Aorta (tissue), 5 donors: ENCODE measurements around the gene SLC6A3. TPM values are rescaled to one million over a fixed set of nuclear protein-coding genes. Genes with fewer than 3 reads are reported as not detected.

ENCODE experiments used
- ATAC-seq: fragments of 200-7000 bp; cut with Tn5 transposase; one replicate; pipeline ENCODE4 v1.9.1; 2022; ENCODE audit warnings: moderate library complexity; ENCODE audit not compliant: low FRiP score
- DNase-seq, 2 donors: peaks; one replicate each; pipeline ENCODE4 v3.0.0-alpha.2; 2020
- H3K27ac ChIP-seq, 2 donors: one replicate each; pipeline ENCODE4 v1.5.1; 2013; ENCODE audit warnings: low read length in 2 of 2, mild to moderate bottlenecking in 2 of 2, moderate library complexity in 2 of 2, control low read depth in 1 of 2, inconsistent platforms in 1 of 2, low read depth in 1 of 2
- H3K27me3 ChIP-seq, 2 donors: one replicate each; pipeline ENCODE4 v1.6.1; 2013; ENCODE audit warnings: control low read depth in 1 of 2, low read length in 1 of 2, mild to moderate bottlenecking in 1 of 2, moderate library complexity in 1 of 2; ENCODE audit not compliant: insufficient read depth in 2 of 2, control insufficient read depth in 1 of 2
- H3K36me3 ChIP-seq, 2 donors: one replicate each; pipeline ENCODE4 v1.6.1; 2013; ENCODE audit warnings: control low read depth in 1 of 2, low read length in 1 of 2, mild to moderate bottlenecking in 1 of 2; ENCODE audit not compliant: insufficient read depth in 2 of 2, control insufficient read depth in 1 of 2
- H3K4me1 ChIP-seq, 2 donors: one replicate each; pipeline ENCODE4 v1.6.1; 2013; ENCODE audit warnings: low read length in 2 of 2, control low read depth in 1 of 2, mild to moderate bottlenecking in 1 of 2, moderate library complexity in 1 of 2; ENCODE audit not compliant: insufficient read depth in 2 of 2, control insufficient read depth in 1 of 2
- H3K4me3 ChIP-seq, 2 donors: one replicate each; pipeline ENCODE4 v1.5.1; 2013; ENCODE audit warnings: low read length in 2 of 2, control low read depth in 1 of 2, mild to moderate bottlenecking in 1 of 2
- H3K9me3 ChIP-seq: one replicate; pipeline ENCODE4 v1.6.1; 2013; ENCODE audit warnings: mild to moderate bottlenecking, low read length; ENCODE audit not compliant: control insufficient read depth
- WGBS, 2 donors: extraction: QIAGEN DNeasy Blood & Tissue Kit; methylation state at CpG; one replicate each; pipeline ENCODE4 v1.1.7; 2013; 5-methylcytosine and 5-hydroxymethylcytosine counted together
- intact Hi-C, 2 donors: fragments of 100-400 bp; cut with DNase I; formaldehyde crosslinking; loops; one replicate each; pipeline versions ENCODE4 v1.14.2 to v1.15.0; 2022
- polyA plus RNA-seq, 2 donors: library from polyadenylated mRNA; stranded (reverse); fragments of 200-250 nt; gene quantifications; one replicate each; pipeline ENCODE4 v1.2.3, GENCODE V29; 2013
- total RNA-seq, 2 donors: library from RNA; stranded (reverse); fragmentation: NEBNext Ultra II Directional; extraction: Animal tissue kit (Norgen Biotek cat#: 25700); gene quantifications; one replicate each; pipeline ENCODE4 v1.2.1, GENCODE V29; 2021
- donor health status: healthy with polysubstance abuse.
- donor health status: Bipolar disorder and iron deficiency.
- donor health status: DM: no; HTN: no; CAD: no.
- donor health status: DM: no; HTN: no; CAD: no.
- donor health status: DM: yes; HTN: yes; CAD: no.

SLC6A3 gene
- total and polyA plus RNA-seq, 4 donors: 0.23 to 0.56 (median 0.30) TPM; not detected in 1

- intact Hi-C loops: no loop called here
- peaks cover 0 to 4% of the 10 kb centered on the region in 2 donors for H3K36me3 ChIP-seq
- ATAC-seq: no peak
- H3K9me3 ChIP-seq: no peaks in the 10 kb centered on the region
- no peaks in the 10 kb centered on the region for H3K27me3 ChIP-seq
- no peak overlapping the region for H3K4me3 ChIP-seq
- WGBS, 2 donors: 92 to 93% methylated on average over 13 of the region's 13 CpGs
- H3K27ac ChIP-seq: no peak overlapping the region
- no peaks in the 10 kb centered on the region for H3K4me1 ChIP-seq
- no peak for DNase-seq
Measured at GRCh38 chr5:1486271-1486670, 41.0 kb upstream of the SLC6A3 start.

- Histone ChIP-seq H3K4me3 (no peak overlapping the region), H3K9me3 (no peaks in the 10 kb centered on the region), H3K36me3 (peaks cover 0 to 4% of the 10 kb centered on the region in 2 donors), H3K27ac (no peak overlapping the region), H3K4me1 (no peaks in the 10 kb centered on the region), H3K27me3 (no peaks in the 10 kb centered on the region)
- intact Hi-C loops: no loop called here
- no peak for ATAC-seq
- DNase-seq: no peak
- WGBS, 2 donors: 90% methylated on average over 15 of the region's 15 CpGs
Measured at GRCh38 chr5:1485579-1486118, 40.4 kb upstream of the SLC6A3 start.

GRCh38 chr5:1484730-1485578 lies 39.7 kb upstream of the SLC6A3 start:
- intact Hi-C loops: no loop called here
- no peaks in the 10 kb centered on the region for H3K27me3 ChIP-seq
- ATAC-seq: no peak
- H3K9me3 ChIP-seq: no peaks in the 10 kb centered on the region
- no peak overlapping the region for H3K27ac ChIP-seq
- no peaks in the 10 kb centered on the region for H3K4me1 ChIP-seq
- 87 to 88% methylated on average over 20 of the region's 20 CpGs for WGBS, 2 donors
- peaks cover 0 to 4% of the 10 kb centered on the region in 2 donors for H3K36me3 ChIP-seq
- no peak overlapping the region for H3K4me3 ChIP-seq
- no peak for DNase-seq

GRCh38 chr5:1483856-1484729 lies 38.9 kb upstream of the SLC6A3 start:
- no peak for ATAC-seq
- intact Hi-C loops: no loop called here
- no peaks in the 10 kb centered on the region for H3K4me1 ChIP-seq
- H3K36me3 ChIP-seq: peaks cover 0 to 4% of the 10 kb centered on the region in 2 donors
- H3K4me3 ChIP-seq: no peak overlapping the region
- 94 to 95% methylated on average over 33 of the region's 33 CpGs for WGBS, 2 donors
- H3K27me3 ChIP-seq: no peaks in the 10 kb centered on the region
- H3K9me3 ChIP-seq: no peaks in the 10 kb centered on the region
- no peak for DNase-seq
- H3K27ac ChIP-seq: no peak overlapping the region

- H3K36me3 ChIP-seq: peaks cover 0 to 4% of the 10 kb centered on the region in 2 donors
- 92 to 93% methylated on average over 13 of the region's 13 CpGs for WGBS, 2 donors
- no peak overlapping the region for H3K27ac ChIP-seq
- DNase-seq (no peak), ATAC-seq (no peak)
- H3K9me3 ChIP-seq: no peaks in the 10 kb centered on the region
- intact Hi-C loops: no loop called here
- no peak overlapping the region for H3K4me3 ChIP-seq
- H3K4me1 ChIP-seq: no peaks in the 10 kb centered on the region
- H3K27me3 ChIP-seq: no peaks in the 10 kb centered on the region
Measured at GRCh38 chr5:1483064-1483463, 37.8 kb upstream of the SLC6A3 start.

GRCh38 chr5:1481959-1482331 lies 36.7 kb upstream of the SLC6A3 start:
- Histone ChIP-seq H3K9me3 (no peaks in the 10 kb centered on the region), H3K4me1 (no peaks in the 10 kb centered on the region), H3K27me3 (no peaks in the 10 kb centered on the region), H3K27ac (no peak overlapping the region), H3K36me3 (no peaks in the 10 kb centered on the region), H3K4me3 (no peak overlapping the region)
- no peak for ATAC-seq
- intact Hi-C loops: no loop called here
- no peak for DNase-seq
- 89 to 92% methylated on average over 11 to 12 of the region's 12 CpGs for WGBS, 2 donors

- H3K27me3 ChIP-seq: no peaks in the 10 kb centered on the region
- H3K4me1 ChIP-seq: no peaks in the 10 kb centered on the region
- ATAC-seq: no peak
- no peak overlapping the region for H3K27ac ChIP-seq
- no peaks in the 10 kb centered on the region for H3K36me3 ChIP-seq
- WGBS, 2 donors: 92 to 94% methylated on average over 26 of the region's 26 CpGs
- intact Hi-C loops: no loop called here
- H3K4me3 ChIP-seq: no peak overlapping the region
- peak in 1 of 2 donors; percentile 39 for DNase-seq
- no peaks in the 10 kb centered on the region for H3K9me3 ChIP-seq
Measured at GRCh38 chr5:1481266-1481958, 36.2 kb upstream of the SLC6A3 start.

GRCh38 chr5:1480806-1481205 lies 35.6 kb upstream of the SLC6A3 start:
- no peak overlapping the region for H3K4me3 ChIP-seq
- no peaks in the 10 kb centered on the region for H3K27me3 ChIP-seq
- H3K27ac ChIP-seq: no peak overlapping the region
- ATAC-seq (no peak), DNase-seq (peak in 1 of 2 donors; percentile 45)
- no peaks in the 10 kb centered on the region for H3K9me3 ChIP-seq
- H3K36me3 ChIP-seq: no peaks in the 10 kb centered on the region
- H3K4me1 ChIP-seq: no peaks in the 10 kb centered on the region
- WGBS, 2 donors: 85 to 90% methylated on average over 12 of the region's 12 CpGs
- intact Hi-C loops: no loop called here
